HL-60 (cell line): ENCODE measurements around the gene TMEM242.

Source experiments
- DNase-seq, 2 experiments: peaks; one replicate each; pipeline ENCODE4 v3.0.0-alpha.2; 2010 to 2020; ENCODE audit warnings: low read depth in 1 of 2, low spot score in 1 of 2
- H3K27ac ChIP-seq: fragments of 250-450 bp; sonication (Bioruptor Pico); replicated peaks from 2 replicates; pipeline ENCODE4 v1.5.1; 2020; ENCODE audit warnings: mild to moderate bottlenecking, moderate library complexity
- H3K27me3 ChIP-seq: fragments of 250-450 bp; sonication (Bioruptor Pico); 2 replicates; pipeline ENCODE4 v1.5.1; 2021; ENCODE audit warnings: mild to moderate bottlenecking, moderate library complexity; ENCODE audit not compliant: insufficient read depth, poor library complexity, severe bottlenecking
- H3K4me3 ChIP-seq: replicated peaks from 2 replicates; pipeline ENCODE4 v1.5.1; 2011; ENCODE audit warnings: mild to moderate bottlenecking, control low read depth, low read length; ENCODE audit not compliant: insufficient read depth
- GABPA ChIP-seq: IDR thresholded peaks from 2 replicates; pipeline ENCODE4 v1.6.1; 2012; ENCODE audit warnings: low read depth
- POLR2AphosphoS5 ChIP-seq: IDR thresholded peaks from 2 replicates; pipeline ENCODE4 v1.6.1; 2012; ENCODE audit warnings: low read depth
- SPI1 ChIP-seq: IDR thresholded peaks from 2 replicates; pipeline ENCODE4 v1.6.1; 2012; ENCODE audit warnings: low read depth, mild to moderate bottlenecking, borderline replicate concordance
- TF ChIP-seq, protein P1 (sequence below): IDR thresholded peaks from one replicate; pipeline ENCODE4 v1.5.1; 2011; ENCODE audit warnings: low read length, control low read depth, inconsistent platforms; ENCODE audit not compliant: insufficient read depth
- TF ChIP-seq, protein P2 (sequence below): IDR thresholded peaks from 2 replicates; pipeline ENCODE4 v1.6.1; 2012; ENCODE audit warnings: low read depth; ENCODE audit not compliant: insufficient replicate concordance

TMEM242 gene

DNA sequence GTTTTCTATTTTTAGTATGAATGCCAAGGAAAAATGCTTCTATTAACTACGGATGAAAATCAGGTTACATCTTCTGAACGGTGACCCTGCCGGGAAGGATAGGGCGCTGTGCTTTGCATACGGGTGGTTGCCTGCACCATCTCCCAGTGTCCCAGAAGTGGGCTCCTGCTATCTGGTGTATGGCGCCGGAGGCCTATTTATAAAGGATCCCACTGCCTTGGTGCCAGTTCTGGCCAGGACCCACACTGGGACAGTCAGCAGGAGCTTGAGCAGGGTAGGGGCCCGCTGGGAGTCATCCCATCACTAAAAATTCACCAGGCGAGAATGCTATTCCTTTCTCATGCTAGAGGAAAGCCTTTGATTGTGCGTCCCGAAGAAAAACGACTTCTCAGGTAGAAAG is 22.9 kb downstream of the TMEM242 start:
- no peak overlapping the region for H3K4me3 ChIP-seq
- TF ChIP-seq SPI1 = no peak
- TF ChIP-seq, protein P1, sequence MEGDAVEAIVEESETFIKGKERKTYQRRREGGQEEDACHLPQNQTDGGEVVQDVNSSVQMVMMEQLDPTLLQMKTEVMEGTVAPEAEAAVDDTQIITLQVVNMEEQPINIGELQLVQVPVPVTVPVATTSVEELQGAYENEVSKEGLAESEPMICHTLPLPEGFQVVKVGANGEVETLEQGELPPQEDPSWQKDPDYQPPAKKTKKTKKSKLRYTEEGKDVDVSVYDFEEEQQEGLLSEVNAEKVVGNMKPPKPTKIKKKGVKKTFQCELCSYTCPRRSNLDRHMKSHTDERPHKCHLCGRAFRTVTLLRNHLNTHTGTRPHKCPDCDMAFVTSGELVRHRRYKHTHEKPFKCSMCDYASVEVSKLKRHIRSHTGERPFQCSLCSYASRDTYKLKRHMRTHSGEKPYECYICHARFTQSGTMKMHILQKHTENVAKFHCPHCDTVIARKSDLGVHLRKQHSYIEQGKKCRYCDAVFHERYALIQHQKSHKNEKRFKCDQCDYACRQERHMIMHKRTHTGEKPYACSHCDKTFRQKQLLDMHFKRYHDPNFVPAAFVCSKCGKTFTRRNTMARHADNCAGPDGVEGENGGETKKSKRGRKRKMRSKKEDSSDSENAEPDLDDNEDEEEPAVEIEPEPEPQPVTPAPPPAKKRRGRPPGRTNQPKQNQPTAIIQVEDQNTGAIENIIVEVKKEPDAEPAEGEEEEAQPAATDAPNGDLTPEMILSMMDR = no peak
- TF ChIP-seq, protein P2, sequence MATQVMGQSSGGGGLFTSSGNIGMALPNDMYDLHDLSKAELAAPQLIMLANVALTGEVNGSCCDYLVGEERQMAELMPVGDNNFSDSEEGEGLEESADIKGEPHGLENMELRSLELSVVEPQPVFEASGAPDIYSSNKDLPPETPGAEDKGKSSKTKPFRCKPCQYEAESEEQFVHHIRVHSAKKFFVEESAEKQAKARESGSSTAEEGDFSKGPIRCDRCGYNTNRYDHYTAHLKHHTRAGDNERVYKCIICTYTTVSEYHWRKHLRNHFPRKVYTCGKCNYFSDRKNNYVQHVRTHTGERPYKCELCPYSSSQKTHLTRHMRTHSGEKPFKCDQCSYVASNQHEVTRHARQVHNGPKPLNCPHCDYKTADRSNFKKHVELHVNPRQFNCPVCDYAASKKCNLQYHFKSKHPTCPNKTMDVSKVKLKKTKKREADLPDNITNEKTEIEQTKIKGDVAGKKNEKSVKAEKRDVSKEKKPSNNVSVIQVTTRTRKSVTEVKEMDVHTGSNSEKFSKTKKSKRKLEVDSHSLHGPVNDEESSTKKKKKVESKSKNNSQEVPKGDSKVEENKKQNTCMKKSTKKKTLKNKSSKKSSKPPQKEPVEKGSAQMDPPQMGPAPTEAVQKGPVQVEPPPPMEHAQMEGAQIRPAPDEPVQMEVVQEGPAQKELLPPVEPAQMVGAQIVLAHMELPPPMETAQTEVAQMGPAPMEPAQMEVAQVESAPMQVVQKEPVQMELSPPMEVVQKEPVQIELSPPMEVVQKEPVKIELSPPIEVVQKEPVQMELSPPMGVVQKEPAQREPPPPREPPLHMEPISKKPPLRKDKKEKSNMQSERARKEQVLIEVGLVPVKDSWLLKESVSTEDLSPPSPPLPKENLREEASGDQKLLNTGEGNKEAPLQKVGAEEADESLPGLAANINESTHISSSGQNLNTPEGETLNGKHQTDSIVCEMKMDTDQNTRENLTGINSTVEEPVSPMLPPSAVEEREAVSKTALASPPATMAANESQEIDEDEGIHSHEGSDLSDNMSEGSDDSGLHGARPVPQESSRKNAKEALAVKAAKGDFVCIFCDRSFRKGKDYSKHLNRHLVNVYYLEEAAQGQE = no peak
- TF ChIP-seq POLR2AphosphoS5 = no peak
- no peak for TF ChIP-seq GABPA
- H3K27ac ChIP-seq = no peak overlapping the region
- DNase-seq = no peak
- no peaks in the 10 kb centered on the region for H3K27me3 ChIP-seq

DNA sequence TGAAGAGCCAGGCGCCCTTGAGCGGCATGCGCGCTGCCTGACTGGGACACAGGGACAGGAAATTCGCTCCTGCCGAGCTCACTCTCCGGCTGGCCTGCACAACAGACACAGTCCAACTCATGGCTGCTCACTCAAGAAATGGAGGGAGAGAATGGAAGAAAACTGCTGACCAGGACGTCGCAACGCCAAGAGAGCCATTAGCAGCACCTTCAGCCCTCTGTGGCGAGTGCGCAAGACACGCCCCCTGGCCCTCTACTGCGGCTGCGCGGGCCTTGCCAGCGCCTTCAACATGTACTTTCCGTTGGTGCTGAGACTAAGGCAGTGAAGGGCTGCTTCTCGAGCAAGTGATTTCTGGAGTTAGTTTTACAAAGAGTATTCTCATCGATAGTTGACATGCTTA is 23.3 kb downstream of the TMEM242 start:
- TF ChIP-seq, protein P1 = no peak
- TF ChIP-seq SPI1 = no peak
- no peak for TF ChIP-seq POLR2AphosphoS5
- no peak for TF ChIP-seq GABPA
- TF ChIP-seq, protein P2 = no peak
- no peak for DNase-seq
- H3K27ac ChIP-seq = no peak overlapping the region
- H3K4me3 ChIP-seq = no peak overlapping the region
- no peaks in the 10 kb centered on the region for H3K27me3 ChIP-seq

DNA sequence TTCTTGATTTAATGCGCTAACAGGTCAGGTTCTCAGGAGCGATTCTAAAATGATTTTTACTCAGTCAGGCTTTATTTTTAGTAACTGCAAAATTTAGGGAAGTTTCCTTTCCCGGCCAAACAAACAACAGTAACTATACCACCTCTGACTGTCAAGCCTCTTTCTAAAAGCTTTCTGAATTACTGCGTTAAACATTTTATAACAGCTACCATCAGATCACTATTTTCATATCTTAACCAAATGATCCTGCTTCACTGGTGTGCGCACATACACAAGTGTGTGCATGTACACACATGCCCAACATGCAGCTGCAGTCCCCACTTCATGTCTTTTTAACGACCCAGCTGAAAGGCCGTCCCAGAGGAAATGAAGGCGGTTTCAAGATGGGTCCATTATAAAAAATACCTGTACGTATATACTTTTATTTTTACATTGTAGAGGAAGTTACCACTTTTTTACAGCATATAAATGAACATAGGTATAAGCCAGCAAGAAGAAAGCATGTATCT is 25.0 kb downstream of the TMEM242 start:
- no peak for DNase-seq
- Histone ChIP-seq H3K4me3 (no peak overlapping the region), H3K27ac (no peak overlapping the region), H3K27me3 (no peaks in the 10 kb centered on the region)
- TF ChIP-seq GABPA (no peak), SPI1 (no peak), POLR2AphosphoS5 (no peak)
- TF ChIP-seq, protein P1 = no peak
- TF ChIP-seq, protein P2 = no peak
